ENCODE results near the gene POLA1.

POLA1 gene

GRCh38 chrX:24987731-24988130 is 294.0 kb downstream of the POLA1 start:
- no peak overlapping the region for H3K27ac ChIP-seq
- TF ChIP-seq CTCF (conservative IDR thresholded peaks at IDR 0.05) (no peak), ZFX (IDR thresholded peaks at IDR 0.05) (no peak)

- TF ChIP-seq CTCF (conservative IDR thresholded peaks at IDR 0.05) = no peak
- TF ChIP-seq ZFX (IDR thresholded peaks at IDR 0.05) = no peak
- no peak overlapping the region; the same call in 1 of the 2 replicates for H3K27ac ChIP-seq
These were observed 294.6 kb downstream of the POLA1 start for GRCh38 chrX:24988314-24988713.

GRCh38 chrX:24990535-24990934 is 296.8 kb downstream of the POLA1 start:
- H3K27ac ChIP-seq = no peak overlapping the region
- TF ChIP-seq CTCF (conservative IDR thresholded peaks at IDR 0.05) = 0 out of 2 replicates have a peak, but pooled peaks have one; percentile 4
- TF ChIP-seq ZFX (IDR thresholded peaks at IDR 0.05) = no peak

- H3K27ac ChIP-seq = no peak overlapping the region
- no peak for TF ChIP-seq CTCF (conservative IDR thresholded peaks at IDR 0.05)
- no peak for TF ChIP-seq ZFX (IDR thresholded peaks at IDR 0.05)
These were observed 300.2 kb downstream of the POLA1 start for GRCh38 chrX:24993879-24994278.

- no peak overlapping the region for H3K27ac ChIP-seq
- TF ChIP-seq CTCF (conservative IDR thresholded peaks at IDR 0.05) (no peak), ZFX (IDR thresholded peaks at IDR 0.05) (no peak)
These were observed 302.5 kb downstream of the POLA1 start for GRCh38 chrX:24996096-24996709.

- H3K27ac ChIP-seq = no peak overlapping the region
- TF ChIP-seq CTCF (conservative IDR thresholded peaks at IDR 0.05) (no peak), ZFX (IDR thresholded peaks at IDR 0.05) (no peak)
These were observed 305.8 kb downstream of the POLA1 start for GRCh38 chrX:24999511-24999910.

GRCh38 chrX:25001808-25002660 is 308.3 kb downstream of the POLA1 start:
- H3K27ac ChIP-seq = no peak overlapping the region
- no peak for TF ChIP-seq CTCF (conservative IDR thresholded peaks at IDR 0.05)
- no peak for TF ChIP-seq ZFX (IDR thresholded peaks at IDR 0.05)

All from C4-2B (cell line).